GM18498 (cell line): Measurements from ENCODE around the gene SLC9A9.
A peak's percentile ranks its signal among the peaks of the same experiment; 100 is the strongest.

Source experiments
- ATAC-seq: cut with Tn5 transposase; IDR thresholded peaks from one replicate; pipeline ENCODE4 v1.9.1; 2021; ENCODE audit warnings: mild to moderate bottlenecking, moderate library complexity; ENCODE audit not compliant: unreplicated experiment

SLC9A9 gene

GRCh38 chr3:143604402-143605185 is 243.7 kb downstream of the SLC9A9 start:
- peak; percentile 92 for ATAC-seq

GRCh38 chr3:143603774-143604173 is 244.5 kb downstream of the SLC9A9 start:
- ATAC-seq = no peak

- no peak for ATAC-seq
Measured at GRCh38 chr3:143601723-143602484, 246.4 kb downstream of the SLC9A9 start.

- ATAC-seq = no peak
Measured at GRCh38 chr3:143600756-143601718, 247.2 kb downstream of the SLC9A9 start.

- ATAC-seq = no peak
Measured at GRCh38 chr3:143597774-143598652, 250.3 kb downstream of the SLC9A9 start.

GRCh38 chr3:143596957-143597642 is 251.2 kb downstream of the SLC9A9 start:
- ATAC-seq = no peak

- peak; percentile 99 for ATAC-seq
Measured at GRCh38 chr3:143595456-143596077, 252.7 kb downstream of the SLC9A9 start.

GRCh38 chr3:143594206-143594605 is 254.1 kb downstream of the SLC9A9 start:
- ATAC-seq = no peak

- ATAC-seq = no peak
Measured at GRCh38 chr3:143590660-143591059, 257.6 kb downstream of the SLC9A9 start.

- ATAC-seq = no peak
Measured at GRCh38 chr3:143586576-143586975, 261.7 kb downstream of the SLC9A9 start.

GRCh38 chr3:143585720-143586456 is 262.4 kb downstream of the SLC9A9 start:
- peak; percentile 47 for ATAC-seq

GRCh38 chr3:143584474-143584873 is 263.8 kb downstream of the SLC9A9 start:
- ATAC-seq = no peak

GRCh38 chr3:143581972-143582722 is 266.1 kb downstream of the SLC9A9 start:
- peak; percentile 48 for ATAC-seq

GRCh38 chr3:143578810-143579435 is 269.3 kb downstream of the SLC9A9 start:
- ATAC-seq = no peak

- no peak for ATAC-seq
Measured at GRCh38 chr3:143576568-143577270, 271.5 kb downstream of the SLC9A9 start.

GRCh38 chr3:143574933-143575332 is 273.3 kb downstream of the SLC9A9 start:
- ATAC-seq = no peak
